Activated CD8-positive, alpha-beta memory T cell treated with anti-CD3 and anti-CD28 coated beads, Interleukin-2, amount 50 U/mL, for 1 hour (primary cell): ENCODE results near the gene NT5C3B.
"Not testable (repeated sequence)": the region's sequence is repeated elsewhere in the genome, so short reads cannot be mapped to it uniquely, and the experiment has no call there.

ENCODE experiments used
- DNase-seq: peaks from one replicate; pipeline ENCODE4 v3.0.0-alpha.2; 2020; ENCODE audit errors: extremely low read depth

The NT5C3B gene

DNA sequence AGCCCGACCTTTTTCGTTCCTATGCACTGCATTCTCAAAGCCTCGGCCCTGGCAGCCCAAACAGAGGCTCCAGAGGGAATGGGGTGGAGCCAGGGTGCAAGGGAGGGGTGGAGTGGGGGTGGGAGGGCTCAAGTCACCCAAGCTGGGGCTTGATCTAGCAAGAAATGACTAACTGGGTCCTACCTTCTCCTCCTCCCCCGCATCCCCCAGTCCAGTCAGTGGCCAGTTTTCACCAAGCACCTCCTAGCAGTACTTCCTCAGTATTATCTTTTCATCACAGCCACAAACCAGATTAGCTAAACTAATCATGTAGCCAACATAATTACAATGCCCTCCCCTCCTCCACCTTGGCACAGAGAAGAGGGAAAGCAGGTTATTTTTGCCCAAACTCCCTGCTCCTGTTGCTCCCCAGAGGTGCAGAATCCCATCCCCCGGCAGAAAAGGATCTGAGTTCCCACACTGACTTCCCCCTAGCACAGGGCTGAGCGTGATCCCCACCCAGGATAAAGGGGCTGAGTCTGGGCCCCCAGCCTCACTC lies 51.8 kb downstream of the NT5C3B start:
- no peak for DNase-seq

DNA sequence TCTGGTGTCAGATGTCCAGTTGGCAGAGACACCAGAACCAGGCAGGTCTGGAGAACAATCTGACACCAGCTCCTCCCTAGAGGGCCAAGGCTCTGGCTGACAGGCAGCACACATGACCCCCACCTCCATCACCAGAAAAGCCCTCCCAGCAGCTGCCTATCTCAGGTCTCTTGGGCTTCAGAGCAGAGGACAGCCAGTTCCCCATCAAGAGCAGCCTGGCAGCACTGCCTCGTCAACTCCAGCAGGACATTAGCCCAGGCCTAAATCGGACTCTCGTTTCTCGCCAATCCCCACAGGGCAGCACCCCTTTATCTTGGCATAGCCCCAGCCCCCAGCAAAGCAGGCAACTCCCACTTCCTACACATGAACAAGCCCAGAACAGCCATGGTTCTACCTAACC lies 53.9 kb downstream of the NT5C3B start:
- DNase-seq: no peak

DNA sequence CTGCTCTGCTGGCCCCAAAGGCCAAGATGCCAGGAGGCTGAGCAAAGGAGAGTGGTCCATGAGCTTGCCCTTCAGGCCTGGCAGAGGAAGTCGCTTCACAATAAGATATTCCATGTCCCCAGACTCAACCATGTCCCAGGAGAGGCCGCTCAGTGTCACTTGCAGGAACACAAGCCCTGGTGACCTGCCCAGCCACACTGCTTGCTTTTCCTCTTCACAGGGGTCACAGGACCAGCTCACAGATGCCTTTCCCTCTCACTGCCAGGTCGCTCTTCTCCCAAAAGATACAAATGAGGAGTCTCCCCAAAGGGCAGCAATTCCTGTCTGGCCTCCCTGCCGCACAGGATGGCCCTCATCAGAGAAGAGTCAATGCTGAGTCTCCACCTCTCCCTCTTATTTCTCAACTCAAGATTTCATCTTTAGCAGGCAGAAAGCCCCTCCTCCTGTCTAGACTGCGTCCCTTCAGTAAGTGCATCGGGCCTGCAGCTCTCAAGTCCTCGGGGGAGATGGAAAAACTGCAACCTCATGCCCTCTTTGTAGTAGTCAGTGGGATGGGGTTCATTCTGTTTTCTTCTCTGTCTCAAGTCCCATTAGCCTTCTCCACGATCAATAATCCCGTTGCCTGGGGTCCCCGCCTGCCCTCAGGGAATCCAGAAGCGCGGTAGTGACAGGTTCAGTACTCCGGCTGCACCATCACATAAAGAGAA lies 54.5 kb downstream of the NT5C3B start:
- DNase-seq: no peak

DNA sequence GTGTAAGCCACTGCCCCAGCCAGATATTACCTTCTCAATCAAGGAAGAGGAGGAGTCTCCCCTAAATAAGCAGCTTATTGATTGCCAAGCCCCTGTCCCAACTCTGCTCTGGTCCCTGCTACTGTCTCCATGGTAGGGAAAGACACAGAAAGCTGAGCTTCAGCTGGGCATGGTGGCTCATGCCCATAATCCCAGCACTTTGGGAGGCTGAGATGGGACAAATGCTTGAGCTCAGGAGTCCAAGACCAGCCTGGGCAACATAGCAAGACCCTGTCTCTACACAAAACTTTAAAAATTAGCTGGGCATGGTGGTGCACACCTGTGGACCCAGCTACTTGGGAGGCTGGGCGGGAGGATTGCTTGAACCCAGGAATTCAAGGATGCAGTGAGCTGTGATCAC lies 56.1 kb downstream of the NT5C3B start:
- no peak for DNase-seq

DNA sequence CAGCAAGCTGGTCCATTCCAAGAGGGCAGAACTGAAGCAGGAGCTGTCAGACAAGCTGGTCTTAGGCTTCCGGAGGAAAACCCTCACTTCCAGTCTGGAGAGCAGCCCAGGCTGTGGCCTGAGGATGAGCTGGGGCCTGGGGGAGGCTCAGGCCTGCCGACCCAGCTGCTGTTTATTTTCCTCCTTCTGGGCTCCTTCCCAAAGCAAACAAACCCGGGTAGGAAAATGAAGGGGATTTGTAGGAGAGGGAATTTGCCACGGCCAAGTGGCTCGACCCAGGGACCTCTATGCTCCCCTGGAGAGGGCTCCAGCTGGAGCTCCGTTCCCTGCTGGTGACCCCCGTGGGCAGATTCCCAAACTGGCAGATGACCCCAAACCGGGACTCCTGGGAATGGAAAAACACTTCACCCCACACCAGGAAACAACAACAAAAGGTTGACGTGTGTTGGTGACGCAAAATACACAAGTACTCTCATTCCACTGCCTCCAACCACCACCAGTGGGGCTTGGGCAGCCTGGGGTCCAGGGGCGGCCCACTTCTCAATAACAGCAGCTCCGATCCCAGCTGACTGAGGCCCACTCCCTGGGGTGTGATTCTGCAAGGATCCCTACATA lies 58.4 kb downstream of the NT5C3B start:
- no peak for DNase-seq

DNA sequence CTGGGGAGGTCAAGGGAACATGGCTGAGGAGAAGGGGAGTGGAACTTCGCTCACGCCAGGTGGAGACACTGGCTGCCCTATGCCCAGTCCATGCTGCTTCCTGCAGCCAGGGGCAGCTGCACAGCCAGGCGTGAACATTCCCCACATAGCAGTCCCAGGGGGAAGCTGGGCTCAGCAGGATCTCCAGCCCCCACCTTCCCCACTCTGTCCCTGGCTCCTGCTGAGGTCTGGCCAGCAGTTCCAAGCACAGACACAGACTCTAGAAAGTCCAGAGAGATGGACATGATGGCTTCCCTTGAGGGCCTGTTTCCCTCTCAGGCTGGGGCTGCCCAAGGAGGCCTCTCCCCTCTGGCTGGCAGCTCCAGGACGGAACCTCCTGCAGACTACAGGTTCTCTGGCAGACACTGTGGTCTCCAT lies 58.9 kb downstream of the NT5C3B start:
- DNase-seq: no peak

DNA sequence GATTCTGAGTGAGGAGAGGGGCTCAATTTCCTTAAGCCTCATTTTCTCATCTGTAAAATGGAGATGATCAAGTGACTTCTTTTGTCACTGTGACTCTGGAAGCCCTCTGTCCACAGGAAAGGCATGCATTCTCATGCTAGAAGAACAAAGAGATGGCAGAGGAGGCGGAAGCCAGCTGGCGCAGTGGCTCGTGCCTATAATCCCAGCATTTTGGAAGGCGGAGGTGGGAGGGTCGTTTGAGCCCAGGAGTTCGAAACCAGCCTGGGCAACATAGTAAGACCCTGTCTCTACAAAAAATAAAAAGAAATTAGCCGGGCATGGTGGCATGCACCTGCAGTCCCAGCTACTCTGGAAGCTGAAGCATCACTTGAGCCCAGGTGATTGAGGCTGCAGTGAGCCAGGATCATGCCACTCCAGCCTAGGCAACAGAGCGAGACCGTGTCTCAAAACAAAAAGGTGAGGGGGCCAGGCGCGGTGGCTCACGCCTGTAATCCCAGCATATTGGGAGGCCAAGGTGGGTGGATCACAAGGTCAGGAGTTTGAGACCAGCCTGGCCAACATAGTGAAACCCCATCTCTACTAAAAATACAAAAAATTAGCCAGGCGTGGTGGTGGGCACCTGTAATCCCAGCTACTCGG lies 59.7 kb downstream of the NT5C3B start:
- not testable (repeated sequence) for DNase-seq

DNA sequence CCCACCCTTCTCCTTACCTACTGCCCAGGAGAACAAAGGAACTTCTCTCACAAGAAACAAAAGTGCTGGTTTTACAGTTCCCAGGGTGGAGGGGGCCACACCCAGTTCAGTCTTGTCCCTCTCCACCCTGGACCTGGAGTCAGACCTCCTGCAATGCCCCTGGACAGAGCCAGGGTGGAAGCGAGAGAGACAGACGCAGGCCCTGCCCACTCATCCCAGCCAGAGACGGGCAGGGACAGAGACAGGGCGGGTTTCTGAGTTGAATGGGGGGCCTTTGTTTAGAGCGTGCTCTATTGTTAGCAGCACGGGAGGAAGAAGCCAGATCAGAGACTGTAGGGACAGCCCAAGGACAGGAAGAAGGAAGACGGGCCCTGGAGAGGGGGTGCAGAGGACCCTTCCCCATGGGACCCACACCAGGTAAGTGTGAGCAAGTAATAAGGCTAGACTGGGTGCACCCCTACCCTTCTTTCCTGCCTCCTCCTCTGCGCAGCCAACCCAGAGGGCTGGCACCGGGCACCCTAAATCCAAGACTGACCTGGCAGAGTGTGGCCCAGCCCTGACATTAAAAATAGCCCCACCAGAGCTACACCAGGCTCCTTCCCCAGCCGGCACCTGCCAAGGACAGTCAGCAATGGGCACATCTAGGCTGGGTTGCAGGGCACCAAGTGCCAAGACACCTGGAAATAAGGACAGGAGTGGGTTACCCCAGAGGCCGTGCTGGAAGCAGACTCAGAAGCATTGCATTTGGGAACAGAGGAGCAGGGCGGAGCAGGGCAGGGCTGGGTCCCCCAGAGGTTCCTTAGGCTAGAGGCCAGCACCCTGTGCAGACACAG lies 60.4 kb downstream of the NT5C3B start:
- no peak for DNase-seq
